ENCODE data around the gene RASA2.

The RASA2 gene

GRCh38 chr3:141455603-141456300, 31.1 kb upstream of the RASA2 start:
- peak; percentile 34 for DNase-seq (ENCODE audit: low read depth)
- H3K4me3 ChIP-seq (ENCODE audit: control insufficient read depth, low read depth, low read length), result no peak overlapping the region
- TF ChIP-seq CTCF (conservative IDR thresholded peaks at IDR 0.05; ENCODE audit: control insufficient read depth, insufficient read depth, low read depth, low read length), result no peak

GRCh38 chr3:141456301-141456625, 30.6 kb upstream of the RASA2 start:
- TF ChIP-seq CTCF (conservative IDR thresholded peaks at IDR 0.05; ENCODE audit: control insufficient read depth, insufficient read depth, low read depth, low read length), result no peak

GRCh38 chr3:141457624-141458236, 29.1 kb upstream of the RASA2 start:
- TF ChIP-seq CTCF (conservative IDR thresholded peaks at IDR 0.05; ENCODE audit: control insufficient read depth, insufficient read depth, low read depth, low read length), result no peak
- H3K4me3 ChIP-seq (ENCODE audit: control insufficient read depth, low read depth, low read length), result no peak overlapping the region
- DNase-seq (ENCODE audit: low read depth), result peak; percentile 35

More at GRCh38 chr3:141456301-141456625, 30.6 kb upstream of the RASA2 start:
- no peak overlapping the region for H3K4me3 ChIP-seq (ENCODE audit: control insufficient read depth, low read depth, low read length)
- peak; percentile 97 for DNase-seq (ENCODE audit: low read depth)

GRCh38 chr3:141459008-141459407, 27.8 kb upstream of the RASA2 start:
- H3K4me3 ChIP-seq (ENCODE audit: control insufficient read depth, low read depth, low read length), result no peak overlapping the region
- no peak for DNase-seq (ENCODE audit: low read depth)
- no peak for TF ChIP-seq CTCF (conservative IDR thresholded peaks at IDR 0.05; ENCODE audit: control insufficient read depth, insufficient read depth, low read depth, low read length)

- peak; percentile 89 for DNase-seq (ENCODE audit: low read depth)
- peak; percentile 90 for TF ChIP-seq CTCF (conservative IDR thresholded peaks at IDR 0.05; ENCODE audit: control insufficient read depth, insufficient read depth, low read depth, low read length)
- no peak overlapping the region for H3K4me3 ChIP-seq (ENCODE audit: control insufficient read depth, low read depth, low read length)
Measured at GRCh38 chr3:141460097-141460704, 26.6 kb upstream of the RASA2 start.

- no peak for TF ChIP-seq CTCF (conservative IDR thresholded peaks at IDR 0.05; ENCODE audit: control insufficient read depth, insufficient read depth, low read depth, low read length)
- no peak for DNase-seq (ENCODE audit: low read depth)
- no peak overlapping the region for H3K4me3 ChIP-seq (ENCODE audit: control insufficient read depth, low read depth, low read length)
Measured at GRCh38 chr3:141462176-141462859, 24.5 kb upstream of the RASA2 start.
